Epithelial cell of alveolus of lung (primary cell): Measurements from ENCODE around the gene RIBC1. TPM values are rescaled to one million over a fixed set of nuclear protein-coding genes. Genes with fewer than 3 reads are reported as not detected.

Experiments used
- total RNA-seq: library from RNA; depleted of rRNA; stranded (reverse); fragments of >200 nt; gene quantifications from 2 replicates; pipeline ENCODE4 v1.2.1, GENCODE V29; 2015

Gene RIBC1
- 0.65 and 1.4 TPM in 2 replicates for total RNA-seq

DNA sequence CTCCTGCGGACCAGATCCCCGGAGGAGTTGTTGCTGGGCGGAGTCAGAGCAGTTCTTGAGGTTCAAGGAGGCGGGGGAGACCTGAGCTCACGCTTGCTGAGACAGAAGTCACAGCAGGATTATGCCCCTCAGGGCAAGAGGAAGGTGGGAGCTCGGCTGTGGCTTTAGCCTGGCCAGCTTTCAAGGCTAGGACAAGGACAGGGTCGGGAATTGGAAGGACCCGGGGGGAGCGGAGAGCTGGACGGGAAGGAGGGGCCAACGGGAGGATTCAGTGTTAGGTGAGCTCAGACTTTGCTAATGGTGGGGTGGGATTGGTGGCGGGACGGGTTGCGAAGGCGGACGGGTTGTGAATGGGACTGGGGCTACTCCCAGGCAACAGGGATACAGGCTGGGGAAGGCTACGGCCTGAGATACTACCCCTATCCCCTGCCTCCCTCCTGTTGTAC lies at the start of gene RIBC1:
Gene RIBC1 (plus strand): TSS at position 13 of the 446 bp plus-strand sequence. CDS start 3,404 bp downstream, outside the sequence.

DNA sequence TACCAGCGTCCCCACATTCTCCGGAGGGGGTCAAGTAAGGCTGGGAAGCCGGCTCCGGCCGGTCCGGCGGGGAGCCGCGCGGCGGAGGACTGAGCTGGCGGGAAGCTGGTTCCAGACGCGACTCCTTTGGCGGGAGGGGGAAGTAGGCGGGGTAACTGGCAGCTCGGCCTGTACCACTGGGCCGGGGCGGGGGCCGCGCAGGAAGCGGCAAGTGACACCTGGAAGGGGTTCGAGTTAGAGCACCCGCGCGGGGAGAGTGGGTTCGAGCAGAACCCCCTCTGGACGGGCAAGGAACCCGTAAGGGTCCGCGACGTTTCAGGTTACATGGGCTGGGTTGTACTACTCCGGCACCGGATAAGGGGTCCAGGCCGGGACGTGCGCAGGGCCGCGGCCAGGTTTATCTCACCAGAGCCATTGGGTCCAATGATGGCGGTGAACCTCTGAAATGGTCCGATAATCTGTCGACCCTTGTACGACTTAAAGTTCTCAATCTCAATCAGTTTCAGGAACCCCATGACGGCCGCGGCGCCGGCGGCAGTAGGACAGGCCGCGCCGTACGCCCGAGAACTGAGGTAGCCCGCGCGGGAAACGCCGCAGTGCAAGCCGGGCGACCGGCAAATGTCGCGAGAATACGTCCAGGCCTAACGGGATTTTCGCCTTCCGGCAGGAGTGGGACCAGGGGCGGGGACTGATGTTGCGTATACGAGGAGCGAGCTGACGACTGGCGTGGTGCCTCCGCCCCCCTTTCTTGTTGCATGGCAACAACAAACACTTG lies 400 bp upstream of the RIBC1 start, which contains the start of gene SMC1A:
Gene SMC1A (minus strand): TSS at position 569 of the 775 bp plus-strand sequence. CDS start 54 bp downstream, at position 515.

GRCh38 chrX:53433651-53434639 lies 11.3 kb downstream of the RIBC1 start, which contains the start of gene HSD17B10:
TSS of gene HSD17B10 (minus strand) at chrX:53434370. CDS start at chrX:53434345, 25 bp downstream.

Other genes with a start within 250 kb of the RIBC1 start
- 67.2 and 110 TPM in 2 replicates for gene KDM5C, start 197.7 kb upstream of the RIBC1 start, total RNA-seq
- gene IQSEC2, start 141.3 kb upstream of the RIBC1 start, total RNA-seq: 17.3 and 18.8 TPM in 2 replicates
- gene SMC1A, start 219 bp upstream of the RIBC1 start, total RNA-seq: 12.1 and 13.8 TPM in 2 replicates
- gene HSD17B10, start 11.5 kb downstream of the RIBC1 start, total RNA-seq: 75.8 and 95.3 TPM in 2 replicates